GM12891 (cell line): ENCODE data around the gene MAMDC2.

ENCODE experiments used
- POLR2A ChIP-seq: IDR thresholded peaks from 2 replicates; pipeline ENCODE4 v1.6.1; 2011; ENCODE audit warnings: low read depth, low read length, control low read depth
- TAF1 ChIP-seq: IDR thresholded peaks from 2 replicates; pipeline ENCODE4 v1.6.1; 2011; ENCODE audit warnings: low read depth, low read length, control low read depth

- no peak for TF ChIP-seq TAF1
- TF ChIP-seq POLR2A: no peak
These were observed 68.1 kb downstream of the MAMDC2 start for GRCh38 chr9:70111641-70112236.
